GM21447 (cell line): Measurements from ENCODE around the gene BEND5.

ENCODE experiments used
- ATAC-seq: cut with Tn5 transposase; IDR thresholded peaks from one replicate; pipeline ENCODE4 v1.9.1; 2021; ENCODE audit not compliant: unreplicated experiment

Gene BEND5

DNA sequence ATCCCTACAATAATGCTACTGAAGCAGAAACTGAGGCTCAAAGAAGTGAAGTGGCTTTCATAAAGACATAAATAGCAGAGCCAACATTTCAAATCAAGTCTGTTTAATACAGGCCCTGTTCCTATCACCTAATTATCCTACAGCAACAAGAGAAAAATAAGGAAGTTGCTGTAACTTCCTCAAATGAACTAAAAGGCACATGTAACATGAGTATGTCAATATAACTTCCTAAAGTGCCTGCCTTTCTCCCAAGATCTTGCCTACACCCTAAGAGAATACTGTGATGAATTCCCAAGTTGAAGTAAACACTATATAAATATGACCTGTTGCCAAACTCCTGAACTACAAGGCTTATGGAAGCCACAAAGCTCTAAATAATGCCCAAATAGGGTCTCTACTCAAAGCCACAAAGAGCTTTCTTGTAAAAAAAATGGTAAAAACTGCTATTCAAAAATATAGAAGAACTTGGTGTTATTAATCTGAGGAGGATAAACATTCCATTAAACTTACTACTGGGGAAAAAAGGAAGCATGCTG is 8.6 kb downstream of the BEND5 start:
- no peak for ATAC-seq

GRCh38 chr1:48765335-48765734 is 11.4 kb downstream of the BEND5 start:
- ATAC-seq: no peak

GRCh38 chr1:48761986-48762385 is 14.7 kb downstream of the BEND5 start:
- no peak for ATAC-seq

DNA sequence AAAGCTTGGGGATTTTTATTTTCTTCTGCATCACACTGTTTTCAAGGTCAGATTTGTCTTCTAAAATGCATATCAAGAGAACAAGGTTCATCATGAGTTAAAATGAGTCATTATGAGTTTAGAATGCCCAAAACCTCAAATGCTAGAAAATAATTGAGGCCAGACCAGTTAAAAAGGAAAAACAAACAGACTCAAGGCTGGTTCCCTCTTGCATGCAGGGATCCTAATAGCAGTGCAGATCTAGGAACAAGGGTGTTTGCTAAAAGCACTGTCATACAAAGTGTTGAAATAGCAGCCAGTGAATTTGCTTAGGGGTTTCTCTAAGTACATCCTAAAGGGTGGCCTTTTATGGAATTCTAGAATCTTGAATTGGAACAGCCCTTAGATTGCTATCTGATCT is 15.3 kb downstream of the BEND5 start:
- no peak for ATAC-seq

DNA sequence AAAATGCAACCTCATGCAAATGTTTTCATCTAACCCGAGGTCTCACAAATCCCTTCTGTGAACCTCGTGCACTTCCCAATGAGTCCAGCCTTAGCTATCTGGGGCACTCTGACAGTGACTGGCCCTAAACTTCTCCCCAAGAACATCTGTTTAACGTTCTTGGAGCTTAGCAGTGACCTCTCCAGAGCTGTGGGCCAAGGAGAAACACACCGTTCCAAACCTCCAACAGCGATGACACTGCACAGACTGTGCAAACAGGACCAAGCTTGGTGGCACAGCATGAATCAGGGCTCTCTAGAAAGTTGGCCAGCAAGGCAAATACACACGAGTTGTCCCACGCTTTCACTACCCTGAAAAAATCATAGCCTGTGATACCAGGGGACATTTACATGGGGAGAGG is 15.8 kb downstream of the BEND5 start:
- no peak for ATAC-seq

DNA sequence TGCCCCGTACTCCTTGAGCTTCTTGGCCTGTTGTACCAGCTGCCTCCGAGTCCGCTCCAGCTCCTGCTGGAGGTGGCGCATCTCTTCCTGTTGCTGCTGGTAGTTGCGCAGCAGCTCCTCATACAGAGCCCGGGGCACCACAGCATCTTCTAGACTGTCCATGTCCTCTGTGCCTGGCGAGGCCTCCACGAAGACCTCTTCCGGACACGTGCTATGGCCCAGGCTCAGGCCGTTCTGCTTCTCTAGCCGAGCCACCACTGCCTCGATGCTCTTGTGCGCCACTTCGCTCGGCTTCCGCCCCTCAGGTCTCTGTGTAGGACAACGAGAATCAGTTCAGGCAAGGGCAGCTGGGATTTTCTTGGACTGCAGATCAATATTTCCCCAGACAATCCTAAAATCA is 17.7 kb downstream of the BEND5 start:
- no peak for ATAC-seq

GRCh38 chr1:48757363-48757762 is 19.3 kb downstream of the BEND5 start:
- no peak for ATAC-seq

- no peak for ATAC-seq
These were observed 19.9 kb downstream of the BEND5 start for GRCh38 chr1:48756683-48757316.

GRCh38 chr1:48753293-48753692 is 23.4 kb downstream of the BEND5 start:
- ATAC-seq: no peak

DNA sequence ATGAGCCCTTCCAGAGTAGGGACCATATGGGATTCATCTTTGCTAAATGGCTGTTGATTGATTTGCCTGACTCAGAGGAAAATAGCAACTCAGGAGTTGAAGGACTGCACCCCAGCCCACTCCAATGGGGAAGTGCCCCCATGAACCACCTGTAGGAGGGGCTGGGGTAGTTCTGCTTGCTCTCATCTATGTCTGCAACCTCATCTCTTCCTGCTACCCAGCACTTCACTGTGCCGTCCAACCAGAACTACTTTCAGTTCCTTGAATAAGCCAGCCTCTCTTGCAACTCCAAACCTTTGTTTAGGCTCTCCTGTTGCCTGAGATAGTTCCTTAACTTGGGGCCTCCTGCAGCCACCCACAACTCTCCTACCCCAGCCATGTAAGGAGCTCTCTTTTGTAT is 26.6 kb downstream of the BEND5 start:
- ATAC-seq: peak; percentile 96

GRCh38 chr1:48749068-48749467 is 27.6 kb downstream of the BEND5 start:
- no peak for ATAC-seq

- ATAC-seq: no peak
These were observed 29.8 kb downstream of the BEND5 start for GRCh38 chr1:48746906-48747305.

DNA sequence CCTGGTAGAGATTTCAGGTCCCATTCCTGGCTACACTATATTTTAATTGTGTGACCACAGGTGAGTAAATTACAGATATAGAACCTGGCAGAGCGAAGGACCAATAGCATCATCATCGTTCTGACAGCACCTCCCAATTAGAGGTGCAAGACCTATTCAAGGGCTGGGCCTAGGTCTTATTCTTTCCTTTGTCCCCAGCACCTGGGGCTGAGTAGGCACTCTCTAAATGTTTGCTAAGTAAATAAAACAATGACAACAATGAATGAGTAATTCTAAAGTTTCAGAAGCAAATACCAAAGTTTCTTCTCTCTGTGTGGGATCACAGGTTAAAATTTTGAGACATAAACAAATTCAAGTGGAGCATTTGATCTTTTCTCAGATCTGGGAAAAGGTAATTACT is 32.7 kb downstream of the BEND5 start:
- no peak for ATAC-seq

GRCh38 chr1:48743480-48743879 is 33.2 kb downstream of the BEND5 start:
- no peak for ATAC-seq

- no peak for ATAC-seq
These were observed 35.3 kb downstream of the BEND5 start for GRCh38 chr1:48741380-48741779.

DNA sequence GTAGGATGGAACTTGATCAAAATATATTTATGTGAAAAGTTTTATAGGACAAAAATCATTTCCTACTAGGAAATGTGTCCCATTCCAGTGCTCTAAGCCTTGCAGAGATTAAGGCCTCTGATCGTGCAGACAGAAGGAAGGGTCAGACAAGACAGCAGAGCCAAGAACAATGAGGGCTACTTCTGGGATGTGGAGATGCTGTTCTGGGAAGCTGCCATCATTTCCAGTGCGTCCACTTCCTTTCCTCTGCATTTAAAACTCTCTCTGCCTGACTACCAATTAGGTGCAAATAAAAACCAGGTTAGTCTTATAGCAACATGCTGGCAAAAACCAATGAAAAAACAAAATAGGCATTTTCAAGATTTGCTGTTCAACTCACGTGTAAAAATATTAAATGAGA is 36.1 kb downstream of the BEND5 start:
- ATAC-seq: no peak

GRCh38 chr1:48739091-48739490 is 37.6 kb downstream of the BEND5 start:
- no peak for ATAC-seq

GRCh38 chr1:48738356-48738755 is 38.3 kb downstream of the BEND5 start:
- no peak for ATAC-seq

GRCh38 chr1:48735796-48736195 is 40.9 kb downstream of the BEND5 start:
- ATAC-seq: no peak

DNA sequence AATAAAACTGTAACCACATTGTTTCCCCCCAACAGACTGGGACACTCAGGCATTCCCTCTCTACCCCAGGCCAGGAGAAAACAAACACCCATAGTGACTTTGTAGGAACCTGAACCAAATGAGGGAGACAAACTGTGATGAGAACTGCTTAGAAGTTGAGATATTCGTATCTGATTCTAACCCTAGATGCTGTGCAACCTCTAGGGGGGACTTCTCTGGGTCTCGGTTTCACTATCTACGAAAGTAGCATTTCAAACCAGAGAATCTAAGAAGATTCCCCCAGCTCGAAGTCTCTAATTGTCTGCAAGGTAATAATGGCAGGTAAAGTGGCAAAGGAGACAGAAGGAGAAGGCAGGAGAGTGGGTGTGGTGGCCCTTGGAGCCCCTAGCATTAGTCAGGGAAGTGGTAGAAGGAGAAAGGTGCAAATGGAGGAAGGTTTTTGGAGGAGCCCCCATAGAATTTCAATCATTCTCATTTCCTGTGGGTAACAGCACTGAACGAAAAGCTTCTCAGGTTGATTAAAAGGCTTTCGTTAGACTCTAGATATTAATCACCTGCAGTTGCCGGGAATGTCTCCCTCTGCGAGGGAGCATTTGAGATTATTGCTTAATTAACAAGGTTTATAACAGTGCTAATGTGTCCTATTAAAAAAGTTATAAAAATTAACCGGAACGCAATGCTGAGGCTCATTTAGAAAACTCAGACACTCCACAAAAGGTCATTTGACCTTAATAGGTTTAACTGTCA is 46.4 kb downstream of the BEND5 start:
- no peak for ATAC-seq

DNA sequence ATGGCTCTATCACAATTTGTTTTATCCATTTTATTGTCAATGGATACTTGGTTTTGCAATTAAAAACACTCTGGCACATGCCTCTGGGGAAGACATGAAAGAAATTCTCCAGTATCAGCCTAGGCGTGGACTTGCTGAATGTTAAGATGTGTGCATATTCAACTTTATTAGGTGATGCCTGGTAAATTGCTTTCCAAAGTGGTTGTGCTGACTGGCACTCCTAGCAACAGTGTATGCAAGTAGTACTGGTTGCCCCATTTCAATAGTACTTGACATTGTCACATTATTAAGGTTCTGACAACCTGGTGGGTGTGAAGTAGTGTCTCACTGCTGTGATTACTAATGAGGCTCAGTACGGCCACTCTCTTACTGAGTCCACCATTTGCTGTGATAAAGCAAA is 48.1 kb downstream of the BEND5 start:
- ATAC-seq: no peak

- ATAC-seq: no peak
These were observed 50.0 kb downstream of the BEND5 start for GRCh38 chr1:48726557-48727215.
